ENCODE measurements around the gene LSS. TPM values are rescaled to one million over a fixed set of nuclear protein-coding genes. Genes with fewer than 3 reads are reported as not detected.
"Not testable (repeated sequence)": the region's sequence is repeated elsewhere in the genome, so short reads cannot be mapped to it uniquely, and the experiment has no call there.

The LSS gene
- total RNA-seq, 1 experiment from 2014 or later, result 26.7 TPM

DNA sequence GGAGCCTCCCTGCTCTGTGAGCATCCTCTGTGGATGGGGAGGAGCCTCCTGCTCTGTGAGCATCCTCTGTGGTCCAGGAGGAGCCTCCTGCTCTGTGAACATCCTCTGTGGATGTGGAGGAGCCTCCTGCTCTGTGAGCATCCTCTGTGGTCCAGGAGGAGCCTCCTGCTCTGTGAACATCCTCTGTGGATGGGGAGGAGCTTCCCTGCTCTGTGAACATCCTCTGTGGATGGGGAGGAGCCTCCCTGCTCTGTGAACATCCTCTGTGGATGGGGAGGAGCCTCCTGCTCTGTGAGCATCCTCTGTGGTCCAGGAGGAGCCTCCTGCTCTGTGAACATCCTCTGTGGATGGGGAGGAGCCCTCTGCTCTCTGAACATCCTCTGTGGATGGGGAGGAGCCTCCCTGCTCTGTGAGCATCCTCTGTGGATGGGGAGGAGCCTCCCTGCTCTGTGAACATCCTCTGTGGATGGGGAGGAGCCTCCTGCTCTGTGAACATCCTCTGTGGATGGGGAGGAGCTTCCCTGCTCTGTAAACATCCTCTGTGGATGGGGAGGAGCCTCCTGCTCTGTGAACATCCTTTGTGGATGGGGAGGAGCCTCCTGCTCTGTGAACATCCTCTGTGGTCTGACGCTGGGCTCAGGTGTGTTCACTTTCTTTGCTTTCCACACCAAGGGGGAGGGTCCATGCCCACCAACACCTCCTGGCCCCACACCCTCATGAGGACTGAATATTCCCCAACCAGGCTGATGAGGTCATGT lies 58.0 kb downstream of the LSS start:
- not testable (repeated sequence) for DNase-seq (ENCODE audit: low read depth)

- DNase-seq (ENCODE audit: low read depth), result no peak
Measured at GRCh38 chr21:46168659-46169386, 59.8 kb downstream of the LSS start.

- no peak for DNase-seq (ENCODE audit: low read depth)
Measured at GRCh38 chr21:46168238-46168637, 60.3 kb downstream of the LSS start.

- no peak for DNase-seq (ENCODE audit: low read depth)
Measured at GRCh38 chr21:46165098-46165497, 63.5 kb downstream of the LSS start.

DNA sequence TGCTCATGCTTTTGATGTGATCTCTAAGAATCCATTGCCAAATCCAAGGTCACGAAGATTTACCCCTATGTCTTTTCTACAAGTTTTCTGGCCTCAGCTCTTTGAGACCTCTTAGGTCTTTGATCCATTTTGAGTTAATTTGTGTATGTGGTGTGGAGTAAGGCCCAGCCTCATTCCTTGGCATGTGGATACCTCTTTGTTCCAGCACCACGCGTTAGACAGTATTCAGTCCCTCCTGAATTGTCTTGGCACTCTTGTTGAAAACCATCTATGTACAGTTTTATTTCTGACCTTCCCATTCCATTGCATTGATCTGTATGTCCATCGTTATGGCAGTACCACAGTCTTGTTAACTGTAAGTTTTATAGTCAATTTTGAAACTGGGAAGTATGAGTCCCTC lies 65.2 kb downstream of the LSS start:
- DNase-seq (ENCODE audit: low read depth), result no peak

- no peak for DNase-seq (ENCODE audit: low read depth)
Measured at GRCh38 chr21:46161633-46162592, 66.7 kb downstream of the LSS start.

DNA sequence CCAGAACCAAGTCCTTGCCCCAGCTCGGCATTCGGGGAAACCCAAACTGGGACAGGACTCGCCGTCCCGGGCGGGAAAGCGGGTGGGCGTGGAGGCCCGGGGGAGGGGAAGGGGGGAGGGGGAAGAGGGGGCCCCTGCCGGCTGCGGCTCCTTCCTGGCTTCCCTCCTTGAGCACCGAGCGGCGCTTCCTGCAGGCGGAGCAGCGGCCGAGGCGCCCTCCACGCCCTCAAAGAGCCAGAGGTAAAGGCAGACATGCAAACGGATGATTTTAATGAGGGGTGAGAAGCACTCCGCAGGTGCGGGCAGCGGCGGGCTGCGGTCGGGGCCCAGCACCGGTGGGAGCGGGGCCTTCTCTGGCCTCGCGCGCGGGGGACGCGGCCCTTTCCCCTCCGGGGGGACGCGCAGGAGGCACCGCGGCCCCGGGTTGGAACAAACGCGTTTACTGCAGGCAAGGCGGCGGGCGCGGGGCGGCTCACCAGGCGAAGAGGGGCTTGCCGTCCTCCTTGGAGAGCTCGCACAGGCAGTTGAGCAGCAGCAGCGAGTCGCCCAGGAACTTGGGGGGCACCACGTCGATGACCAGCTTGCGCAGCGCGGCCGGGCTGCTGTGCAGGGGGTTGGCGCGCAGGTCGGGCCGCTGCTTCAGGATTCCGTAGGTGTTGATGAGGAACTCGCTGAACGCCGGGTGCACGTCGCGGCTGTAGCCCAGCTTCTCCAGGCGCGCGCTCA lies 67.5 kb downstream of the LSS start:
- DNase-seq (ENCODE audit: low read depth), result no peak

- DNase-seq (ENCODE audit: low read depth), result no peak
Measured at GRCh38 chr21:46160657-46160906, 68.0 kb downstream of the LSS start.

GRCh38 chr21:46159841-46160656 lies 68.5 kb downstream of the LSS start:
- DNase-seq (ENCODE audit: low read depth), result no peak

- no peak for DNase-seq (ENCODE audit: low read depth)
Measured at GRCh38 chr21:46159390-46159789, 69.2 kb downstream of the LSS start.

GRCh38 chr21:46158666-46159300 lies 69.8 kb downstream of the LSS start:
- DNase-seq (ENCODE audit: low read depth), result no peak

GRCh38 chr21:46157987-46158451 lies 70.6 kb downstream of the LSS start:
- no peak for DNase-seq (ENCODE audit: low read depth)

GRCh38 chr21:46157396-46157986 lies 71.1 kb downstream of the LSS start:
- no peak for DNase-seq (ENCODE audit: low read depth)

DNA sequence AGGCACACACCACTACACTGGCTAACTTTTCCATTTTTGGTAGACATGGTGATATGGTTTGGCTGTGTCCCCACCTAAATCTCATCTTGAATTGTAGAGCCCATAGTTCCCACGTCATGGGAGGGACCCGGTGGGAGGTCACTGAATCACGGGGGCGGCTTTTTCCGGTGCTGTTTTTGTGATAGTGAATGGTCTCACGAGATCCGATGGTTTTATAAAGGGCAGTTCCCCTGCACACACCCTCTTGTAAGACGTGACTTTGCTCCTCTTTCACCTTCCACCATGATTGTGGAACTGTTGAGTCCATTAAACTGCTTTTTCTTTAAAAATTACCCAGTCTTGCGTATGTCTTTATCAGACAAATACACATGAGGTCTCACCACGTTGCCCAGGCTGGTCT lies 71.9 kb downstream of the LSS start:
- DNase-seq (ENCODE audit: low read depth), result no peak

- no peak for DNase-seq (ENCODE audit: low read depth)
Measured at GRCh38 chr21:46156378-46156645, 72.3 kb downstream of the LSS start.

- no peak for DNase-seq (ENCODE audit: low read depth)
Measured at GRCh38 chr21:46155514-46156377, 72.8 kb downstream of the LSS start, which contains the start of gene FTCD. TSS of gene FTCD (minus strand) at chr21:46155579. CDS start at chr21:46155523, 56 bp downstream.

DNA sequence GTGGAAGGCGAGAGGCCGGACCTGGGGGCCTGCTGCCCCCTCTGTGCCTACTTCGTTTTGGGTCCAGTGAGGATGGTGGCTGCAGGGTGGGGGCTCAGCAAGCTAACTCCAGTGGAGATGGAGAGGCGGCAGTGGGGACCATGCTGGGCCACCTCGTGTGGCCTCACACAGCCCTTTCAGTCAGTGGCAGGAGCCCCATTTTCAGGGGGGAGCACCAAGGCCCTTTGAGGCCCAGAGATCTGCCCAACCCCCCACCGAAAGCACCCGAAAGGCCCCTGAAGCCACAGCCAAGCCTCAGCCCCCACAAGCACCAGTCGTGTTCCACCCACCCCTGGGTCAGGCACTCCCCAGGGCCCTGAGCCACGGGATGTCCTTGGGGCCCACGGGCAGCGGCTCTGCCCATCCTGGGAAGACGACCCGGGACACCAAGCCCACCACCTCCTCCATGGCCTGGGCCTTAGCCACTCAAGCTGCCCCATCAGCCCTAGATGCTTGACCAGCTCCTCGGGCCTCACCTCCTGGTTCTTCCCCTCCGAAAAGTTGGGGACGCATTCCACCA lies 73.5 kb downstream of the LSS start:
- DNase-seq (ENCODE audit: low read depth), result no peak

GRCh38 chr21:46154155-46154954 lies 74.2 kb downstream of the LSS start:
- no peak for DNase-seq (ENCODE audit: low read depth)

Measured in RPMI7951 (cell line).